ENCODE data around the gene RPS24. TPM values are rescaled to one million over a fixed set of nuclear protein-coding genes. Genes with fewer than 3 reads are reported as not detected.

The RPS24 gene
- total RNA-seq, 1 donor from 2014 or later: 1,978 TPM

Other genes starting within 250 kb of the RPS24 start
- 11.3 and 39.0 TPM in 2 replicates for gene DLG5, start 107.1 kb upstream of the RPS24 start, total RNA-seq
- 16.3 and 17.6 TPM in 2 replicates for gene POLR3A, start 4.3 kb upstream of the RPS24 start, total RNA-seq

Measured in renal cortical epithelial cell (primary cell).